Tibial nerve (tissue), 4 donors: Measurements from ENCODE around the gene UQCC5.

Source experiments
- EP300 ChIP-seq, 2 donors: sonication (generic); formaldehyde crosslinking; IDR thresholded peaks; one replicate each; pipeline ENCODE4 v1.6.1; 2017; ENCODE audit warnings: antibody characterized with exemption in 2 of 2, mild to moderate bottlenecking in 1 of 2
- TF ChIP-seq, protein P1 (sequence below), 5 experiments: fragments of 200-600 bp in 3 of 5; fragments of 450-650 bp in 2 of 5; sonication (generic) in 3 of 5; IDR thresholded peaks; one replicate each; pipeline ENCODE4 v1.5.1; 2016 to 2019; ENCODE audit warnings: antibody characterized with exemption in 5 of 5, mild to moderate bottlenecking in 3 of 5, moderate library complexity in 2 of 5

DNA sequence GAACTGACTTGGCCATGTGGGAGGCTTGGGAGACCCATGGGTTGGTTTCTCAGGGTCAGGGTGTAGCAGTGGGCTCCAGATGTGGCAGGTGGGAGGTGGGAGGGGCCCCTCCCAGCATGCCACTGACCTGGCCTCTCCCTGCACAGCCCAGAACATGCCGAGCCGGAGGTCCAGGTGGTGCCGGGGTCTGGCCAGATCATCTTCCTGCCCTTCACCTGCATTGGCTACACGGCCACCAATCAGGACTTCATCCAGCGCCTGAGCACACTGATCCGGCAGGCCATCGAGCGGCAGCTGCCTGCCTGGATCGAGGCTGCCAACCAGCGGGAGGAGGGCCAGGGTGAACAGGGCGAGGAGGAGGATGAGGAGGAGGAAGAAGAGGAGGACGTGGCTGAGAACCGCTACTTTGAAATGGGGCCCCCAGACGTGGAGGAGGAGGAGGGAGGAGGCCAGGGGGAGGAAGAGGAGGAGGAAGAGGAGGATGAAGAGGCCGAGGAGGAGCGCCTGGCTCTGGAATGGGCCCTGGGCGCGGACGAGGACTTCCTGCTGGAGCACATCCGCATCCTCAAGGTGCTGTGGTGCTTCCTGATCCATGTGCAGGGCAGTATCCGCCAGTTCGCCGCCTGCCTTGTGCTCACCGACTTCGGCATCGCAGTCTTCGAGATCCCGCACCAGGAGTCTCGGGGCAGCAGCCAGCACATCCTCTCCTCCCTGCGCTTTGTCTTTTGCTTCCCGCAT is 49.2 kb upstream of the UQCC5 start:
- TF ChIP-seq EP300 (IDR thresholded peaks at IDR 0.05), result no peak
- TF ChIP-seq, protein P1, sequence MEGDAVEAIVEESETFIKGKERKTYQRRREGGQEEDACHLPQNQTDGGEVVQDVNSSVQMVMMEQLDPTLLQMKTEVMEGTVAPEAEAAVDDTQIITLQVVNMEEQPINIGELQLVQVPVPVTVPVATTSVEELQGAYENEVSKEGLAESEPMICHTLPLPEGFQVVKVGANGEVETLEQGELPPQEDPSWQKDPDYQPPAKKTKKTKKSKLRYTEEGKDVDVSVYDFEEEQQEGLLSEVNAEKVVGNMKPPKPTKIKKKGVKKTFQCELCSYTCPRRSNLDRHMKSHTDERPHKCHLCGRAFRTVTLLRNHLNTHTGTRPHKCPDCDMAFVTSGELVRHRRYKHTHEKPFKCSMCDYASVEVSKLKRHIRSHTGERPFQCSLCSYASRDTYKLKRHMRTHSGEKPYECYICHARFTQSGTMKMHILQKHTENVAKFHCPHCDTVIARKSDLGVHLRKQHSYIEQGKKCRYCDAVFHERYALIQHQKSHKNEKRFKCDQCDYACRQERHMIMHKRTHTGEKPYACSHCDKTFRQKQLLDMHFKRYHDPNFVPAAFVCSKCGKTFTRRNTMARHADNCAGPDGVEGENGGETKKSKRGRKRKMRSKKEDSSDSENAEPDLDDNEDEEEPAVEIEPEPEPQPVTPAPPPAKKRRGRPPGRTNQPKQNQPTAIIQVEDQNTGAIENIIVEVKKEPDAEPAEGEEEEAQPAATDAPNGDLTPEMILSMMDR (IDR thresholded peaks at IDR 0.05), result no peak
